ENCODE measurements around the gene C1RL. TPM values are rescaled to one million over a fixed set of nuclear protein-coding genes. Genes with fewer than 3 reads are reported as not detected.
A peak's percentile ranks its signal among the peaks of the same experiment; 100 is the strongest.

C1RL gene
- total and polyA plus RNA-seq, 2 donors from 2014 or later = 25.2 to 147 TPM

- Histone ChIP-seq H3K9ac (ENCODE audit: low read length in 3 of 3) (no peak overlapping the region), H3K4me3 (ENCODE audit: low read length in 3 of 3) (no peak overlapping the region), H3K27me3 (ENCODE audit: control insufficient read depth, insufficient read depth, low read length) (no peaks in the 10 kb centered on the region), H3K4me1 (ENCODE audit: control insufficient read depth in 2 of 3, insufficient read depth in 2 of 3, low read depth in 1 of 3, low read length in 3 of 3) (no peaks in the 10 kb centered on the region), H3K27ac (ENCODE audit: low read depth in 2 of 2, low read length in 2 of 2) (no peak overlapping the region), H3K36me3 (ENCODE audit: control insufficient read depth in 2 of 3, insufficient read depth in 3 of 3, low read length in 3 of 3) (peaks cover 3 to 19% (median 10%) of the 10 kb centered on the region in 3 donors), H3K9me3 (ENCODE audit: control insufficient read depth in 2 of 3, insufficient read depth in 1 of 3, low read length in 3 of 3) (no peaks in the 10 kb centered on the region)
- peak in 1 of 5 donors; percentile 42 for DNase-seq
- TF ChIP-seq CTCF (IDR thresholded peaks at IDR 0.05; ENCODE audit: borderline replicate concordance, extremely low read depth, insufficient read depth) = no peak
- intact Hi-C loops (cut with DNase I) = no loop called here
- no peak for FAIRE-seq
Observed at GRCh38 chr12:7155471-7156034, 46.5 kb upstream of the C1RL start.

GRCh38 chr12:7154901-7155470 lies 46.0 kb upstream of the C1RL start:
- no peak overlapping the region for H3K9ac ChIP-seq (ENCODE audit: low read length in 3 of 3)
- no peak for FAIRE-seq
- no peak overlapping the region for H3K27ac ChIP-seq (ENCODE audit: low read depth in 2 of 2, low read length in 2 of 2)
- no peak for DNase-seq
- no peak for TF ChIP-seq CTCF (IDR thresholded peaks at IDR 0.05; ENCODE audit: borderline replicate concordance, extremely low read depth, insufficient read depth)
- H3K27me3 ChIP-seq (ENCODE audit: control insufficient read depth, insufficient read depth, low read length) = no peaks in the 10 kb centered on the region
- intact Hi-C loops (cut with DNase I) = no loop called here
- no peak overlapping the region for H3K4me3 ChIP-seq (ENCODE audit: low read length in 3 of 3)
- peaks cover 3 to 23% (median 14%) of the 10 kb centered on the region in 3 donors for H3K36me3 ChIP-seq (ENCODE audit: control insufficient read depth in 2 of 3, insufficient read depth in 3 of 3, low read length in 3 of 3)
- H3K4me1 ChIP-seq (ENCODE audit: control insufficient read depth in 2 of 3, insufficient read depth in 2 of 3, low read depth in 1 of 3, low read length in 3 of 3) = no peaks in the 10 kb centered on the region
- no peaks in the 10 kb centered on the region for H3K9me3 ChIP-seq (ENCODE audit: control insufficient read depth in 2 of 3, insufficient read depth in 1 of 3, low read length in 3 of 3)

- peaks cover 3 to 33% (median 23%) of the 10 kb centered on the region in 3 donors for H3K36me3 ChIP-seq (ENCODE audit: control insufficient read depth in 2 of 3, insufficient read depth in 3 of 3, low read length in 3 of 3)
Observed at GRCh38 chr12:7154042-7154441, 45.0 kb upstream of the C1RL start.

More at GRCh38 chr12:7154042-7154441, 45.0 kb upstream of the C1RL start:
- FAIRE-seq (no peak), DNase-seq (no peak)
- Histone ChIP-seq H3K27ac (ENCODE audit: low read depth in 2 of 2, low read length in 2 of 2) (no peak overlapping the region), H3K27me3 (ENCODE audit: control insufficient read depth, insufficient read depth, low read length) (no peaks in the 10 kb centered on the region), H3K4me3 (ENCODE audit: low read length in 3 of 3) (no peak overlapping the region), H3K9me3 (ENCODE audit: control insufficient read depth in 2 of 3, insufficient read depth in 1 of 3, low read length in 3 of 3) (no peaks in the 10 kb centered on the region), H3K4me1 (ENCODE audit: control insufficient read depth in 2 of 3, insufficient read depth in 2 of 3, low read depth in 1 of 3, low read length in 3 of 3) (no peaks in the 10 kb centered on the region), H3K9ac (ENCODE audit: low read length in 3 of 3) (no peak overlapping the region)
- intact Hi-C loops (cut with DNase I) = no loop called here
- no peak for TF ChIP-seq CTCF (IDR thresholded peaks at IDR 0.05; ENCODE audit: borderline replicate concordance, extremely low read depth, insufficient read depth)

Data from kidney (tissue), 14 donors.